ENCODE measurements around the gene CHL1.

CHL1 gene

DNA sequence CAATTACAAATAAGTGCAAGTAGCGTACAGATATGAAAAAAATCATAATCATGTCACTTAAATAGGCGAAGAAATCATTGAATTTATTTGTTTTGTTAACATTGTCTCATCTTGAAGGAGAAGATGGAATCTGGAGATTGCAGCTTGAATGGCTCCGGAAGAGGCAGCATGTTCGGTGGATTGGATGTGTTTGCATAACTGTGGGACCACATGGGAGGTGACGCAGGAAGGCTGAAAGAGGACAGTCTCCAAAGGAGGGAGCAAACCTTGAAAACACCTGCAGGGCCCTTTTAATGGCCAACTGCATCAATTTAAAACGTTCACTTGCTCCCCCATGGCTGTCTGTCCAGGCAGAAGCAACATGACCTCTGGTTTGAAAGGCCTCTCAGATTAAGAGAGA is 61.3 kb downstream of the CHL1 start:
- Histone ChIP-seq H3K4me3 (ENCODE audit: low read depth, low read length) (no peak overlapping the region), H3K4me1 (ENCODE audit: control insufficient read depth, insufficient read depth, low read length) (peaks cover 14% of the 10 kb centered on the region), H3K9me3 (ENCODE audit: control insufficient read depth, insufficient read depth, low read length) (no peaks in the 10 kb centered on the region), H3K27me3 (ENCODE audit: control insufficient read depth, insufficient read depth, low read length) (no peaks in the 10 kb centered on the region), H3K36me3 (ENCODE audit: control insufficient read depth, insufficient read depth, low read length) (no peaks in the 10 kb centered on the region), H3K27ac (ENCODE audit: low read depth, low read length) (no peak overlapping the region), H3K9ac (ENCODE audit: low read depth, low read length) (no peak overlapping the region)

DNA sequence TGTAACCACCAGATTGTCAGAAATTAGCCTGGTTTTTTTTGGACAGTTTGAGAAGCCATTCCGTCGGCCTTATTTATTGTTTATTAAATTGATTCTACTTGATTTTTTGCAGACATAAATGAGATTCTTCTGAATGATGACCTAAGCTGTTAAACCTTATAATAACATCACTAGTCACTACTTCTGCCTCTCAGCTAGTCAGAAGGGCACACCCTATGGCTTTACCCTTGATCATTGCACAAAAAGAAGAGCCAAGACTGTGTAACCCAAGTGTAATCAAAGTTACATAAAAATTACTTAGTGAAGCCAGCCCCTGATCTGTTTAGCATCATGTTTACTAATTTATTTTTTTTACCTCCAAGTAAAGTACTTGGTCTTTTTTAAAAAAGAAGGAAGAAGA is 64.3 kb downstream of the CHL1 start:
- no peak overlapping the region for H3K4me3 ChIP-seq (ENCODE audit: low read depth, low read length)
- H3K36me3 ChIP-seq (ENCODE audit: control insufficient read depth, insufficient read depth, low read length), result no peaks in the 10 kb centered on the region
- H3K27ac ChIP-seq (ENCODE audit: low read depth, low read length), result no peak overlapping the region
- H3K27me3 ChIP-seq (ENCODE audit: control insufficient read depth, insufficient read depth, low read length), result no peaks in the 10 kb centered on the region
- H3K4me1 ChIP-seq (ENCODE audit: control insufficient read depth, insufficient read depth, low read length), result peaks cover 7% of the 10 kb centered on the region; the same call in 1 of the 2 replicates
- no peak overlapping the region for H3K9ac ChIP-seq (ENCODE audit: low read depth, low read length)
- H3K9me3 ChIP-seq (ENCODE audit: control insufficient read depth, insufficient read depth, low read length), result no peaks in the 10 kb centered on the region

DNA sequence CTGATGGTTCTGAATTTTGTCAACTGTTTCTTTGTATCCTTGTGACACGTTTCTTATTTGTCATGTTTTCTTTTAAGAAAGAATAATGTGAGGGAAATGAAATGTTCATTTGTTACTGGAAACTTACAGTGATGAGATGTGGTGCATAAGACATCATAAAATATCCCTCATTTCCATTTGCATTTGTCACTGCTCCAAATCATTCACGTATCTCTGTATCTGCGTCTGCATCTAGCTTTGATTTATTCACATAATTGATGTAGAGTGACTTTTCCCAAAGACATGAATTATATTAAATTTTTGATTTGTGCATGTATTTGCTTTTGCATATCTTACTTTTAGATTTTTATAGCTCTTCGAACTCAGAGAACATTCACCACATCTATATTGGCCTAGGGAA is 66.8 kb downstream of the CHL1 start:
- H3K36me3 ChIP-seq (ENCODE audit: control insufficient read depth, insufficient read depth, low read length), result no peaks in the 10 kb centered on the region
- H3K4me3 ChIP-seq (ENCODE audit: low read depth, low read length), result no peak overlapping the region
- 0 out of 2 replicates have a peak, but pooled peaks cover 1% of the 10 kb centered on the region for H3K4me1 ChIP-seq (ENCODE audit: control insufficient read depth, insufficient read depth, low read length)
- H3K9me3 ChIP-seq (ENCODE audit: control insufficient read depth, insufficient read depth, low read length), result no peaks in the 10 kb centered on the region
- H3K9ac ChIP-seq (ENCODE audit: low read depth, low read length), result no peak overlapping the region
- H3K27ac ChIP-seq (ENCODE audit: low read depth, low read length), result no peak overlapping the region
- H3K27me3 ChIP-seq (ENCODE audit: control insufficient read depth, insufficient read depth, low read length), result no peaks in the 10 kb centered on the region

GRCh38 chr3:264394-265156 is 68.0 kb downstream of the CHL1 start:
- no peaks in the 10 kb centered on the region for H3K4me1 ChIP-seq (ENCODE audit: control insufficient read depth, insufficient read depth, low read length)
- H3K4me3 ChIP-seq (ENCODE audit: low read depth, low read length), result no peak overlapping the region
- no peaks in the 10 kb centered on the region for H3K27me3 ChIP-seq (ENCODE audit: control insufficient read depth, insufficient read depth, low read length)
- no peak overlapping the region for H3K9ac ChIP-seq (ENCODE audit: low read depth, low read length)
- H3K9me3 ChIP-seq (ENCODE audit: control insufficient read depth, insufficient read depth, low read length), result no peaks in the 10 kb centered on the region
- no peaks in the 10 kb centered on the region for H3K36me3 ChIP-seq (ENCODE audit: control insufficient read depth, insufficient read depth, low read length)
- H3K27ac ChIP-seq (ENCODE audit: low read depth, low read length), result no peak overlapping the region

DNA sequence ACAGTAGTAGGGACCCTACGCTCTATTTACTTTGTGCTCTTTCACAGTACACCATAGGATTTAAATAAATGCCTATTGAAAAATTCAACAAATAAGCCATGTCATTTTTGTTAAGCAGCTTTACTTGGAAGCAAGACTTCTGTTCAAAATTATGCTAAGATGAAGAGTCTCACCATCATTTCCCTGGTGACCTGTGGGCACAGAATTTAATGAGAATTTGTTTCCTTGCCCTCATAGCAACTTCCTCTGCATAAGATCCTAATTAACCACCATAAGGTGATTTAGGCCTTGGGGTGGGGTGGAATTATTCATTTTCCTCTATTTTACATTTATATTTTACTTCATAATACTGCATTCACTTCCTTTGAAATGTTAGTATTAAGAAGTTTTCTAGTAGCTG is 70.5 kb downstream of the CHL1 start:
- H3K27me3 ChIP-seq (ENCODE audit: control insufficient read depth, insufficient read depth, low read length), result no peaks in the 10 kb centered on the region
- H3K27ac ChIP-seq (ENCODE audit: low read depth, low read length), result no peak overlapping the region
- no peaks in the 10 kb centered on the region for H3K9me3 ChIP-seq (ENCODE audit: control insufficient read depth, insufficient read depth, low read length)
- no peak overlapping the region for H3K9ac ChIP-seq (ENCODE audit: low read depth, low read length)
- no peaks in the 10 kb centered on the region for H3K36me3 ChIP-seq (ENCODE audit: control insufficient read depth, insufficient read depth, low read length)
- no peak overlapping the region for H3K4me3 ChIP-seq (ENCODE audit: low read depth, low read length)
- H3K4me1 ChIP-seq (ENCODE audit: control insufficient read depth, insufficient read depth, low read length), result no peaks in the 10 kb centered on the region

DNA sequence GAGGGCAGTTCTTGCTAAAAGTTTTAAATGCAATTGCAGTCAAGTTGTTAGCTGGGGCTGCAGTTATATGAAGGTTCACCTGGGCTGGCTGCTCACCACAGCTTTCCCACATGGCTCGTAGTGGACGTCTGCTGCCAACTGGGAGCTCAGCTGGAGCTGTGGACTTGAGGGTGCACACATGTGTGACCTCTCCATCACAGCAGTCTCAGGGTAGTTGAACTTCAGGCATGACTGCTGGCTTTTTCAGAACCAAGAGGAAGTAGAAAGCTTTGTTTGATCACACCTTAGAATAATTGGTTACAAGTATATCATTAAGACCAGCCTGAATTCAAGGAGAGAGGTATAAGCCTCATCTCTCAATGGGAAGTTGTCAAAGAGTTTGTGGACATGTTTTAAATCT is 74.1 kb downstream of the CHL1 start:
- H3K4me3 ChIP-seq (ENCODE audit: low read depth, low read length), result no peak overlapping the region
- H3K9me3 ChIP-seq (ENCODE audit: control insufficient read depth, insufficient read depth, low read length), result no peaks in the 10 kb centered on the region
- H3K9ac ChIP-seq (ENCODE audit: low read depth, low read length), result no peak overlapping the region
- no peaks in the 10 kb centered on the region for H3K27me3 ChIP-seq (ENCODE audit: control insufficient read depth, insufficient read depth, low read length)
- no peaks in the 10 kb centered on the region for H3K36me3 ChIP-seq (ENCODE audit: control insufficient read depth, insufficient read depth, low read length)
- no peak overlapping the region for H3K27ac ChIP-seq (ENCODE audit: low read depth, low read length)
- H3K4me1 ChIP-seq (ENCODE audit: control insufficient read depth, insufficient read depth, low read length), result no peaks in the 10 kb centered on the region

DNA sequence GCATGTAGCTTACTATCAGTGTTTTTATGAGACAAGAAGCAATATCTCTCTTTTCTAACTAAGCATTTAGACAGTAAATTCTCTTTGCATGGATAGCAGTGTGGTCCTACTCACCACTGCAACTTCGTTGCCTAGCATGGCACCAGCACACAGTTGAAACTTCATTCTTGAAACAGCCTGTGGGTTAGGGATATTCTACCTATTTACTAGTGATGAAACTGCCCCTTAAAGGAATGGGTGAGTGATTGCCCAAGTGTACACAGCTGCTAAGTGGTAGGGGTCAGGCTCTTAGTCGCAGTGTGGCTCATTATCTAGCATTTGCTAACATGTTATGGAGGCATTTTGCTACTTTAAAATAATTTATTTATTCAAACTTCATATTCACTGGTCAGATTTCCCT is 78.4 kb downstream of the CHL1 start:
- Histone ChIP-seq H3K36me3 (ENCODE audit: control insufficient read depth, insufficient read depth, low read length) (no peaks in the 10 kb centered on the region), H3K4me1 (ENCODE audit: control insufficient read depth, insufficient read depth, low read length) (no peaks in the 10 kb centered on the region), H3K27ac (ENCODE audit: low read depth, low read length) (no peak overlapping the region), H3K9me3 (ENCODE audit: control insufficient read depth, insufficient read depth, low read length) (no peaks in the 10 kb centered on the region), H3K27me3 (ENCODE audit: control insufficient read depth, insufficient read depth, low read length) (no peaks in the 10 kb centered on the region), H3K4me3 (ENCODE audit: low read depth, low read length) (no peak overlapping the region), H3K9ac (ENCODE audit: low read depth, low read length) (no peak overlapping the region)

DNA sequence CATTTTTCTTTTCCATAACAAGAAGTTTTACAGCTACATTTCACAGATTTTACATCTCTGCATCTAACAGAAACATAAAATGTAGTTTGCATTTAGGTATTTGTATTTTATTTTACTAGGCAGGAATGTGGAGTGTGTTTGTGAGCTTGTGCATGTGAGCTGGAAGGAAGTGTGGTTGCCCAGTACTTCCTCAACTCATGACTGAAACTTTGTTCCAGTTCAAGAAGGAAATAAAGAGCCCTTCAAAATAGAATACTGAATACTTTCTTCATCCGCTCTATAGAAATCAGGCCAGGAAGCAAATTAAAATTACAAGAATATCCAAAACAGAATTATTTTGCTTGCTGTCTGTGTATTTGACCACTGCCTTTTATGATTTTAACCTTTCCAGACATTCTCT is 81.3 kb downstream of the CHL1 start:
- H3K4me3 ChIP-seq (ENCODE audit: low read depth, low read length), result no peak overlapping the region
- no peaks in the 10 kb centered on the region for H3K36me3 ChIP-seq (ENCODE audit: control insufficient read depth, insufficient read depth, low read length)
- no peaks in the 10 kb centered on the region for H3K27me3 ChIP-seq (ENCODE audit: control insufficient read depth, insufficient read depth, low read length)
- no peaks in the 10 kb centered on the region for H3K9me3 ChIP-seq (ENCODE audit: control insufficient read depth, insufficient read depth, low read length)
- no peak overlapping the region for H3K27ac ChIP-seq (ENCODE audit: low read depth, low read length)
- H3K9ac ChIP-seq (ENCODE audit: low read depth, low read length), result no peak overlapping the region
- no peaks in the 10 kb centered on the region for H3K4me1 ChIP-seq (ENCODE audit: control insufficient read depth, insufficient read depth, low read length)

- Histone ChIP-seq H3K27ac (ENCODE audit: low read depth, low read length) (no peak overlapping the region), H3K4me1 (ENCODE audit: control insufficient read depth, insufficient read depth, low read length) (no peaks in the 10 kb centered on the region), H3K36me3 (ENCODE audit: control insufficient read depth, insufficient read depth, low read length) (no peaks in the 10 kb centered on the region), H3K27me3 (ENCODE audit: control insufficient read depth, insufficient read depth, low read length) (no peaks in the 10 kb centered on the region), H3K4me3 (ENCODE audit: low read depth, low read length) (no peak overlapping the region), H3K9me3 (ENCODE audit: control insufficient read depth, insufficient read depth, low read length) (no peaks in the 10 kb centered on the region), H3K9ac (ENCODE audit: low read depth, low read length) (no peak overlapping the region)
Measured at GRCh38 chr3:278300-279064, 81.9 kb downstream of the CHL1 start.

DNA sequence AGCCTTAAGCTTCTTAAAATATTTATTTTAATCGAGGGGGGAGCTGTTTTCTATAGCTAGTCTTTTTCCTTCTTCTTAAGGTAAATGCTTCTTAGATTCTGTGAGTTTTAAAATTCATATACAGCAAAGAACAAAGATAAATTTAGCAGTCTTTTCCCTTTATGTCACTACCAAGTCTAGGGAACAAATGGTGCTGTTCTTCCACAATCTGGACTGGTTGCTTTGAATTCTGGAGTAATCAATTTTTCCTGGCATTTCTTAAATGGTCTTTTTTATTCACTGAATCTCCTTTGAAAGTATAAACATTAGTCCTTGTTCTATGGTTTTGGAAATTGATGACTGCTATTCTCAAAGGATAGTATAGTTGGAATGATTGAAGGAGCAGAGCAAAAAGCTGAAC is 82.8 kb downstream of the CHL1 start:
- Histone ChIP-seq H3K27ac (ENCODE audit: low read depth, low read length) (no peak overlapping the region), H3K9ac (ENCODE audit: low read depth, low read length) (no peak overlapping the region), H3K4me3 (ENCODE audit: low read depth, low read length) (no peak overlapping the region)

DNA sequence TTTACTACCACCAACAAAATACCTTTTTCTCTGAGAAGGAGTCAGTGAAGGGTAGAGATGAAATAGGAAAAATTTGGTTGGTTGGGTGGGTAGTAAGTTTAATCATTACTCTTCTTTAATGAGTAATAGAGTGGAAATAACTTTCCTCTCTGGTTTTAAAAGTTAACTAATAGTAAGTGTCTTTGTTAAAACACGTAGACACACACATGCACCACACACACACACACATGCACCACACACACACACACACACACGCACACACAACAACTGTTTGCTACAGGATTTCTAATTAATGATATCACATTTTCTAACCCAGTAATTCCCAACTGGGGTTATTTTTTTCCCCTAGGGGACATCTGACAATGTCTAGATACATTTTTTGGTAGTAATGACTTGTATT is 84.1 kb downstream of the CHL1 start:
- Histone ChIP-seq H3K4me3 (ENCODE audit: low read depth, low read length) (no peak overlapping the region), H3K36me3 (ENCODE audit: control insufficient read depth, insufficient read depth, low read length) (no peaks in the 10 kb centered on the region), H3K9me3 (ENCODE audit: control insufficient read depth, insufficient read depth, low read length) (no peaks in the 10 kb centered on the region), H3K9ac (ENCODE audit: low read depth, low read length) (no peak overlapping the region), H3K4me1 (ENCODE audit: control insufficient read depth, insufficient read depth, low read length) (no peaks in the 10 kb centered on the region), H3K27ac (ENCODE audit: low read depth, low read length) (no peak overlapping the region), H3K27me3 (ENCODE audit: control insufficient read depth, insufficient read depth, low read length) (no peaks in the 10 kb centered on the region)

More for the DNA sequence above, 82.8 kb downstream of the CHL1 start:
- Histone ChIP-seq H3K9me3 (ENCODE audit: control insufficient read depth, insufficient read depth, low read length) (no peaks in the 10 kb centered on the region), H3K4me1 (ENCODE audit: control insufficient read depth, insufficient read depth, low read length) (no peaks in the 10 kb centered on the region), H3K36me3 (ENCODE audit: control insufficient read depth, insufficient read depth, low read length) (no peaks in the 10 kb centered on the region), H3K27me3 (ENCODE audit: control insufficient read depth, insufficient read depth, low read length) (no peaks in the 10 kb centered on the region)
